Stomach smooth muscle (tissue), 2 donors: ENCODE data around the gene ATP8B4.

ENCODE experiments used
- H3K27ac ChIP-seq: one replicate; pipeline ENCODE4 v1.7.0; 2013; ENCODE audit warnings: mild to moderate bottlenecking, low read length, inconsistent platforms
- H3K27me3 ChIP-seq, 2 donors: one replicate each; pipeline ENCODE4 v1.7.0; 2013; ENCODE audit warnings: low read length in 2 of 2; ENCODE audit not compliant: insufficient read depth in 2 of 2, control insufficient read depth in 1 of 2
- H3K36me3 ChIP-seq, 2 donors: one replicate each; pipeline ENCODE4 v1.7.0; 2013; ENCODE audit warnings: low read length in 2 of 2; ENCODE audit not compliant: control insufficient read depth in 2 of 2, insufficient read depth in 2 of 2
- H3K4me1 ChIP-seq: one replicate; pipeline ENCODE4 v1.7.0; 2013; ENCODE audit warnings: low read length; ENCODE audit not compliant: control insufficient read depth, insufficient read depth
- H3K4me3 ChIP-seq, 2 donors: one replicate each; pipeline ENCODE4 v1.7.0; 2013; ENCODE audit warnings: low read length in 2 of 2
- H3K9ac ChIP-seq, 2 donors: one replicate each; pipeline ENCODE4 v1.7.0; 2013; ENCODE audit warnings: low read length in 2 of 2, mild to moderate bottlenecking in 1 of 2
- H3K9me3 ChIP-seq, 2 donors: one replicate each; pipeline ENCODE4 v1.7.0; 2013; ENCODE audit warnings: low read length in 2 of 2; ENCODE audit not compliant: control insufficient read depth in 2 of 2
- donor health status: healthy.
- donor health status: Pancreatic carcinoma.

The ATP8B4 gene

DNA sequence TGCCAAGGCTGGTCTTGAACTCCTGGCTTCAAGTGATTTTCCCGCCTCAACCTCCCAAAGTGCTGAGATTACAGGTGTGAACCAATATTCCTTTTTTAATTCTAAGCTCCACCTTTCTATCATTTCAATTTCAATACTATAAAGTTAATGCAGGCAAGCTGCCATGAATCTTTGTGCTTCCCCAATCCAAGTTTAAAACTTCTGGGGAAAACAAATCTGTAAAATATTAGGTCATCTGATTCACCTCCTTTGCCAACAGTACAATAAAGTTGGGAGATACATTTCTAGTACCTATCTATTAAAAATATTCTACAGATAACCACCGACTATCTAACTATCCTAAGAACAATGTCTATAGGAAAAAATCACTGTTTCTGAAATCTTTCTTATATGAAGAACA, 102.1 kb downstream of the ATP8B4 start:
- no peak overlapping the region for H3K9ac ChIP-seq
- no peaks in the 10 kb centered on the region for H3K27me3 ChIP-seq
- H3K9me3 ChIP-seq = no peaks in the 10 kb centered on the region
- H3K4me1 ChIP-seq = no peaks in the 10 kb centered on the region
- H3K36me3 ChIP-seq = no peaks in the 10 kb centered on the region
- H3K27ac ChIP-seq = no peak overlapping the region
- no peak overlapping the region for H3K4me3 ChIP-seq

GRCh38 chr15:50012790-50013189, 106.2 kb downstream of the ATP8B4 start:
- Histone ChIP-seq H3K36me3 (no peaks in the 10 kb centered on the region), H3K27me3 (no peaks in the 10 kb centered on the region), H3K4me3 (no peak overlapping the region), H3K9me3 (no peaks in the 10 kb centered on the region), H3K4me1 (no peaks in the 10 kb centered on the region), H3K9ac (no peak overlapping the region), H3K27ac (no peak overlapping the region)

- H3K36me3 ChIP-seq = no peaks in the 10 kb centered on the region
- H3K4me3 ChIP-seq = no peak overlapping the region
- no peaks in the 10 kb centered on the region for H3K4me1 ChIP-seq
- no peak overlapping the region for H3K27ac ChIP-seq
- H3K9ac ChIP-seq = no peak overlapping the region
- H3K27me3 ChIP-seq = no peaks in the 10 kb centered on the region
- H3K9me3 ChIP-seq = no peaks in the 10 kb centered on the region
Measured at GRCh38 chr15:50009634-50010033, 109.4 kb downstream of the ATP8B4 start.

GRCh38 chr15:50003786-50004334, 115.2 kb downstream of the ATP8B4 start:
- H3K27me3 ChIP-seq = no peaks in the 10 kb centered on the region
- peak overlapping the region; percentile 19 for H3K27ac ChIP-seq
- H3K36me3 ChIP-seq = no peaks in the 10 kb centered on the region
- H3K9me3 ChIP-seq = no peaks in the 10 kb centered on the region
- peaks cover 5% of the 10 kb centered on the region for H3K4me1 ChIP-seq
- H3K4me3 ChIP-seq = no peak overlapping the region
- H3K9ac ChIP-seq = no peak overlapping the region

GRCh38 chr15:49991587-49991986, 127.4 kb downstream of the ATP8B4 start:
- Histone ChIP-seq H3K27me3 (no peaks in the 10 kb centered on the region), H3K4me1 (peaks cover 20% of the 10 kb centered on the region), H3K9me3 (no peaks in the 10 kb centered on the region), H3K27ac (peak overlapping the region; percentile 46), H3K4me3 (no peak overlapping the region), H3K9ac (no peak overlapping the region), H3K36me3 (no peaks in the 10 kb centered on the region)

DNA sequence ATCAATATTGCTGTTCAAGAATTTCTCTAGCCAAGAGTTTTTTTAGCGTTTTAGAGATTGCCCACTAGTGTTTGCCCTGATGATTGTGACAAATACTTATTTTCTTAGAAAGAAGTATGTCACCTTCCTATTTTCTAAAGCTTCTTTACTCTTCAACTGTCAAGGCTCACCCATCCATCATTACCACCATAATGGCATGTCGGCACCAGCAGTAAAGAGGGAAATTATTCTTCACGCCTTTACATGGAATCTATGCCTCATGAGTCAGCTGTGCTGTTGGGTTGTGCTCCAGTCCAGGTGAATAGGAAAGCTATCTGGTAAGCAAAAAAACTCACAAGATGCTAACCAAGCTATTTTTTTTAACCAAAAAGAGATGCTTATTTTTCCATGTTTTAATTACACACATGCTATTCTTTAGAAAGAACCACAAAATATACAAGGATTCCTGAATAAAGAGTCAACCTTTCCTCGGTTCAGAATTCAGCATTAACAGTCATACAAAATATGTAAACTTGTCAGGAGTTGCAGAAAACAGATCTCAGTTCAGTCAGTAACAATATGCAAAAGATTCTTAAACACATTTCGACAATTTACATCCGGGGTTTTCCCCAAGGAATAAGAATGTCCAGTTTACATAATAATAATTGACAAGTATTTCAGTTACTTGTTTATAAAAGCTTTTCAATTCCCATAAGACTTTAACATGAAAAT, 128.0 kb downstream of the ATP8B4 start:
- Histone ChIP-seq H3K4me1 (peaks cover 25% of the 10 kb centered on the region), H3K27me3 (no peaks in the 10 kb centered on the region), H3K36me3 (no peaks in the 10 kb centered on the region), H3K9me3 (no peaks in the 10 kb centered on the region), H3K9ac (no peak overlapping the region), H3K4me3 (no peak overlapping the region), H3K27ac (peak overlapping the region; percentile 64)

GRCh38 chr15:49989498-49989897, 129.5 kb downstream of the ATP8B4 start:
- Histone ChIP-seq H3K27ac (peak overlapping the region; percentile 64), H3K4me1 (peaks cover 26% of the 10 kb centered on the region), H3K9ac (no peak overlapping the region), H3K9me3 (no peaks in the 10 kb centered on the region), H3K27me3 (no peaks in the 10 kb centered on the region), H3K4me3 (no peak overlapping the region), H3K36me3 (no peaks in the 10 kb centered on the region)

DNA sequence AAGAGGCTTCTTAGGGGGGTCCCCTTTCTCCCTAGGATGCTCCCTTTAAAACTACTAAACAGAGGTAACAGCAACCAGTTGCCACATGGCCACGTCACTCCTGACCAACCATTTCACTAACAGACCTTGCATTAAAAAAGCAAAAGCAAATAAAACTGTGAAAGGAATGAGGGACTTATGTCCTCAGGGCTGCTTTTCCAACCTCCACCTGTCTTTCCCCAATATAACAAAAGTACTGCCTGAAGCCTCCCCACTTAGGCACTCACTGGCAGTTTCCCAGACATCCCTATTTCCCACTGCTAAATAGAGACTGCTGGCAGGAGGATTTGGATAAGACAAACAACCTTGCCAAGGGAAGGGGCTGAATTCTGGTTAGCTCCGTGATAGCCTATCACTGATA, 130.3 kb downstream of the ATP8B4 start:
- Histone ChIP-seq H3K27ac (peak overlapping the region; percentile 64), H3K36me3 (no peaks in the 10 kb centered on the region), H3K4me1 (peaks cover 26% of the 10 kb centered on the region), H3K4me3 (no peak overlapping the region), H3K9ac (no peak overlapping the region), H3K27me3 (no peaks in the 10 kb centered on the region), H3K9me3 (no peaks in the 10 kb centered on the region)

GRCh38 chr15:49987896-49988295, 131.1 kb downstream of the ATP8B4 start:
- no peak overlapping the region for H3K9ac ChIP-seq
- no peaks in the 10 kb centered on the region for H3K36me3 ChIP-seq
- no peaks in the 10 kb centered on the region for H3K9me3 ChIP-seq
- no peaks in the 10 kb centered on the region for H3K27me3 ChIP-seq
- no peak overlapping the region for H3K4me3 ChIP-seq
- peak overlapping the region; percentile 64 for H3K27ac ChIP-seq
- H3K4me1 ChIP-seq = peaks cover 26% of the 10 kb centered on the region

DNA sequence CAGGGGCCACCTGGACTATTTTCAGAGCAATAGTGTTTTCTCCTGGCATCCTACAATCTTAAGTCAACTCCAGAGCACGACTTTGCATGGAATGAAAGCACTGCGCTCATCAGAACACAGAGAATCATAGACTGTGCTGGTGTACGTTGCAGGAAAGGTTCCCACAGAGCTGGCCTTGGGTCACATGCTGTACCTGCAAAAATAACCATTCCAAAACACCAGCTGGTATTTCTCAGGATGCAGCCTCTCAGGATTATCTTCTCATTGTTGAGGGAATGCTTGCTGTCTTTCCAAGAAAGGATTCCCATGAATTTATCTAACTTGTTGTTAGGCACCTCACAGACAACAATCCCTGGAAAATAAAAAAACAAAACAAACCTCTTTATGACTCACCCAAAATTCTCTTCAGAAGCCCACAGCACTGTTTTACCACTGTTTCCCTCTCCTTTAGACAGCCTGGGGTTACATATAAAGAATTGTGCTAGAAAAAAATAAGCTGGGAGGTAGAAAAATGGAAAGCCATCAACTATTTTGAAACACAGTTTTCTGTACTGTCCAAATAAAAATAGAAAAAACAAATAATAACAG, 131.7 kb downstream of the ATP8B4 start:
- Histone ChIP-seq H3K9me3 (no peaks in the 10 kb centered on the region), H3K4me1 (peaks cover 26% of the 10 kb centered on the region), H3K4me3 (peak overlapping the region in 1 of 2 donors; percentile 8), H3K27ac (peak overlapping the region; percentile 64), H3K36me3 (no peaks in the 10 kb centered on the region), H3K9ac (no peak overlapping the region), H3K27me3 (no peaks in the 10 kb centered on the region)

DNA sequence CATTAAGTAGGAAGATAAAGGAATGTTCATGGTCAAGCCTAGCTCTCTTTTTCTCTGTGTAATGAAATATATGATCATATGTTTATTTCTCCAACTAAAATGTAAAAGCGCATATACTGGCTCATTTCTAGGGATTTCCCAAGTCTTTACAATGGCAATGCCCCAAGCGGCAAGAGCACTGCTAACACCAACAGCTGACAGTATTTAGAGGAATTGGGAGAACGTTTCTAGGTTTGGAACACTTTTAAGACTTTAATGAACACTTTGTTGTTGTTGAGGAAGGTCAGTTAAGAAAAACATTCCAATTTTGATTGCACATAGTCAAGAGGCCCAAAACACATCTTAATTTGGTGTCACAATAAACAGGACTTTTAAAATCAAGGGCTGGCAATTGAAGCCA, 132.7 kb downstream of the ATP8B4 start:
- Histone ChIP-seq H3K4me3 (no peak overlapping the region), H3K9ac (no peak overlapping the region), H3K4me1 (peaks cover 26% of the 10 kb centered on the region), H3K27me3 (no peaks in the 10 kb centered on the region), H3K36me3 (no peaks in the 10 kb centered on the region), H3K27ac (peak overlapping the region; percentile 25), H3K9me3 (no peaks in the 10 kb centered on the region)
